ENCODE data around the gene ZNF317. TPM values are rescaled to one million over a fixed set of nuclear protein-coding genes. Genes with fewer than 3 reads are reported as not detected.

ZNF317 gene
- total RNA-seq, 6 experiments from 2014 or later, result 17.1 to 21.8 (median 20.5) TPM

DNA sequence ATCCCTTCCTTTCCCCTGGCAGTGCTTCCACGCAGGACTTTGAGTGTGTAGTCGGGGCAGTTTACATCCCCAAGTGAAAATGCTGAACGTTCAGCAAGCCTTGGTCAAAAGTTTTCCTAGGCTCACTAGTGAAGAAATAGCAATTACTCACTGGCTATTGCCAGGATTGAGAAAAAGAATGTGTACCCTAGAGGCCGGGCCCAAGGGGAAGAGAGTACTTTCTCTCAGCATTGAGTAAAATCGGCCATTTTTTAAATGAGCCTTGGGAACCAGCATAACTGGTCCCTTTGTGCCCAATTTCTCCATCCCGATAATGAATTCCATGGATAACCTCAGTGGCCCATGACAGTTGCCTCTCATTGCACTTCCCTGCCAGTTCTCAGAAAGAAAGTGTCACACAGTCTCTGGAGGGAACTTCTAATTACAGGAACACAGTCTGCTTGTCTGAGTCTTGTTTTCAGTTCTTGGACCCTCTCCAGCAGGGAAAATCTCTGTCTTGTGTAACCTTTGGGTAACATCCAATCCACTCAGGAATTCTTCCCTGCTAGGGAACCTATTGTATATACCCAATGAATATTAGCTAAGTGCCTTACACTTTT lies 31.3 kb downstream of the ZNF317 start:
- Mint-ChIP-seq H3K27ac (no peak overlapping the region), H3K36me3 (ENCODE audit: low read depth) (peaks cover 18% of the 10 kb centered on the region), H3K4me1 (ENCODE audit: low read depth) (no peaks in the 10 kb centered on the region), H3K9me3 (peaks cover 13% of the 10 kb centered on the region), H3K27me3 (ENCODE audit: insufficient read depth) (no peaks in the 10 kb centered on the region), H3K4me3 (no peak overlapping the region)
- no peak for DNase-seq
- TF ChIP-seq CTCF (IDR thresholded peaks at IDR 0.05), result no peak

GRCh38 chr19:9175326-9175725 lies 35.1 kb downstream of the ZNF317 start:
- no peak for TF ChIP-seq CTCF (IDR thresholded peaks at IDR 0.05)
- DNase-seq, result no peak
- H3K4me1 Mint-ChIP-seq (ENCODE audit: low read depth), result no peaks in the 10 kb centered on the region
- H3K27me3 Mint-ChIP-seq (ENCODE audit: insufficient read depth), result no peaks in the 10 kb centered on the region
- H3K27ac Mint-ChIP-seq, result no peak overlapping the region
- peaks cover 13% of the 10 kb centered on the region for H3K9me3 Mint-ChIP-seq
- no peak overlapping the region for H3K4me3 Mint-ChIP-seq
- peaks cover 3% of the 10 kb centered on the region; the same call in 1 of the 2 replicates for H3K36me3 Mint-ChIP-seq (ENCODE audit: low read depth)

- DNase-seq, result no peak
- H3K9me3 Mint-ChIP-seq, result peaks cover 9% of the 10 kb centered on the region
- no peaks in the 10 kb centered on the region for H3K36me3 Mint-ChIP-seq (ENCODE audit: low read depth)
Measured at GRCh38 chr19:9178901-9179300, 38.7 kb downstream of the ZNF317 start, which contains the start of gene OR7D2. OR7D2 (plus strand) TSS chr19:9178979; CDS start chr19:9185782, 6,803 bp downstream.

GRCh38 chr19:9183000-9183399 lies 42.8 kb downstream of the ZNF317 start:
- TF ChIP-seq CTCF (IDR thresholded peaks at IDR 0.05), result no peak
- Mint-ChIP-seq H3K36me3 (ENCODE audit: low read depth) (no peaks in the 10 kb centered on the region; the same call in 1 of the 2 replicates), H3K4me3 (no peak overlapping the region), H3K4me1 (ENCODE audit: low read depth) (no peaks in the 10 kb centered on the region), H3K9me3 (peaks cover 19% of the 10 kb centered on the region), H3K27ac (no peak overlapping the region), H3K27me3 (ENCODE audit: insufficient read depth) (peaks cover 2% of the 10 kb centered on the region; the same call in 1 of the 2 replicates)
- no peak for DNase-seq

More at GRCh38 chr19:9178901-9179300, 38.7 kb downstream of the ZNF317 start, which contains the start of gene OR7D2:
- Mint-ChIP-seq H3K4me3 (no peak within 1 kb of the TSS), H3K4me1 (ENCODE audit: low read depth) (no peaks in the 10 kb centered on the region), H3K27ac (no peak within 1 kb of the TSS), H3K27me3 (ENCODE audit: insufficient read depth) (no peaks in the 10 kb centered on the region)
- no peak for TF ChIP-seq CTCF (IDR thresholded peaks at IDR 0.05)

- Mint-ChIP-seq H3K4me1 (ENCODE audit: low read depth) (no peaks in the 10 kb centered on the region), H3K4me3 (no peak overlapping the region), H3K36me3 (ENCODE audit: low read depth) (no peaks in the 10 kb centered on the region; the same call in 1 of the 2 replicates), H3K27ac (no peak overlapping the region), H3K9me3 (peaks cover 30% of the 10 kb centered on the region), H3K27me3 (ENCODE audit: insufficient read depth) (peaks cover 2% of the 10 kb centered on the region; the same call in 1 of the 2 replicates)
- TF ChIP-seq CTCF (IDR thresholded peaks at IDR 0.05), result no peak
- DNase-seq, result no peak
Measured at GRCh38 chr19:9187191-9187590, 47.0 kb downstream of the ZNF317 start.

All from HFFc6 (cell line).